ENCODE data around the gene STON2.

DNA sequence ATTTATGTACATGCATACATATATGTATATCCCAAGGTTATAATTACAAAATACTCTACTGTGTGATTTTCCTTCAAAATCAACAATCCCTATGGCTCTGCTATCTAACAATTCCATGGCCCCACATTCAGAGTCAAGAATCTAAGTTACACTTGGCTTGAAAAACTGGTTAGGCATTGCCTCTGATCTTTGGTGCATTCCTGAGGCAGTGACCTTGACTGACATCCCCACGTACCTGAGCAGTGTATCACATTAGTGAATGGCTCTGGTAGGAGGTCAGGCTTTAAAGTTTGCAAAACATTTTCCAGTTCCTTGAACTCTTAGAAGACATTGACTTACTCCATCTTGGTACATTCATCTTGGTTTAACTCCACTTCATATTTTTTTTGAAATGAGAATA is 8.5 kb upstream of the STON2 start:
- TF ChIP-seq, protein P1, sequence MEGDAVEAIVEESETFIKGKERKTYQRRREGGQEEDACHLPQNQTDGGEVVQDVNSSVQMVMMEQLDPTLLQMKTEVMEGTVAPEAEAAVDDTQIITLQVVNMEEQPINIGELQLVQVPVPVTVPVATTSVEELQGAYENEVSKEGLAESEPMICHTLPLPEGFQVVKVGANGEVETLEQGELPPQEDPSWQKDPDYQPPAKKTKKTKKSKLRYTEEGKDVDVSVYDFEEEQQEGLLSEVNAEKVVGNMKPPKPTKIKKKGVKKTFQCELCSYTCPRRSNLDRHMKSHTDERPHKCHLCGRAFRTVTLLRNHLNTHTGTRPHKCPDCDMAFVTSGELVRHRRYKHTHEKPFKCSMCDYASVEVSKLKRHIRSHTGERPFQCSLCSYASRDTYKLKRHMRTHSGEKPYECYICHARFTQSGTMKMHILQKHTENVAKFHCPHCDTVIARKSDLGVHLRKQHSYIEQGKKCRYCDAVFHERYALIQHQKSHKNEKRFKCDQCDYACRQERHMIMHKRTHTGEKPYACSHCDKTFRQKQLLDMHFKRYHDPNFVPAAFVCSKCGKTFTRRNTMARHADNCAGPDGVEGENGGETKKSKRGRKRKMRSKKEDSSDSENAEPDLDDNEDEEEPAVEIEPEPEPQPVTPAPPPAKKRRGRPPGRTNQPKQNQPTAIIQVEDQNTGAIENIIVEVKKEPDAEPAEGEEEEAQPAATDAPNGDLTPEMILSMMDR (IDR thresholded peaks at IDR 0.05; ENCODE audit: insufficient read depth, low read length, poor library complexity, severe bottlenecking): no peak
- TF ChIP-seq EZH2phosphoT487 (conservative IDR thresholded peaks at IDR 0.05; ENCODE audit: low read length): no peak
